Middle frontal gyrus (tissue), 1 donor: ENCODE results near the gene ZNF280A.
"Not testable (repeated sequence)": the region's sequence is repeated elsewhere in the genome, so short reads cannot be mapped to it uniquely, and the experiment has no call there.

Source experiments
- DNase-seq: peaks from one replicate; pipeline ENCODE4 v3.0.0-alpha.2; 2015; ENCODE audit warnings: low spot score; ENCODE audit errors: extremely low spot score

Gene ZNF280A

GRCh38 chr22:22471104-22471503 is 49.0 kb downstream of the ZNF280A start:
- DNase-seq, result not testable (repeated sequence)

DNA sequence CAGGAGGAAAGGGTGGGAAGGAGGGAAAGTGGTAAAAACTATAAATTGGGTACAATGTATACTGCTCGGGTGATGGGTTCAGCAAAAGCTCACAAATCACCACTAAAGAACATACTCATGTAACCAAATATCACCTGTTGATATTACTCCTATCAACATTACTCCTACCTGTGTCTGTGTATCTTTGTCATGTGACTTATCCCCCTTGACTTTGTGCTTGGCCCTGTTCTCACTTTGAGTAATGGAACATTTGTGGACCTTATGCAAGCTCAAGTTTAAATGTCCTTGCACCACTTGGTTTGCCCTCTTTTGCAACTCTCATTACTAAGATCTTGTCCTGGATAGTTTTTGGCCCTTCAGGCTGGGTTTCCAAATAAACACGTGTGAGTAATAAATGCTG is 50.5 kb downstream of the ZNF280A start:
- DNase-seq, result no peak

- DNase-seq, result not testable (repeated sequence)
Measured at GRCh38 chr22:22468794-22469469, 51.1 kb downstream of the ZNF280A start.

DNA sequence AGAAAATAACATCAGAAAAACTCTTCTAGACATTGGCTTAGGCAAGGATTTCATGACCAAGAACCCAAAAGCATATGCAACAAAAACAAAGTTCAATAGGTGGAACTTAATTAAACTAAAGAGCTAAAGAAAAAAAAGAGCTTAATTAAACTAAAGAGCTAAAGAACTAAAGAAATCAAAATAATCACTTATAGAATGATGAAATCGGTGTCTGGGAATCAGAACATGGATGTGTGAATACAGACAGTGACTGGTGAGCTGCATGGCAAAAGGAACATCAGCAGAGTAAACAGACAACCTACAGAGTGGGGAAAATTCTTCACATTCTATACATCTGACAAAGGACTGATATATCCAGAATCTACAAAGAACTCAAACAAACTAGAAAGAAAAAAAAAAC is 53.0 kb downstream of the ZNF280A start:
- no peak for DNase-seq

- DNase-seq, result no peak
Measured at GRCh38 chr22:22465782-22466181, 54.3 kb downstream of the ZNF280A start.

GRCh38 chr22:22465094-22465602 is 54.9 kb downstream of the ZNF280A start:
- no peak for DNase-seq

DNA sequence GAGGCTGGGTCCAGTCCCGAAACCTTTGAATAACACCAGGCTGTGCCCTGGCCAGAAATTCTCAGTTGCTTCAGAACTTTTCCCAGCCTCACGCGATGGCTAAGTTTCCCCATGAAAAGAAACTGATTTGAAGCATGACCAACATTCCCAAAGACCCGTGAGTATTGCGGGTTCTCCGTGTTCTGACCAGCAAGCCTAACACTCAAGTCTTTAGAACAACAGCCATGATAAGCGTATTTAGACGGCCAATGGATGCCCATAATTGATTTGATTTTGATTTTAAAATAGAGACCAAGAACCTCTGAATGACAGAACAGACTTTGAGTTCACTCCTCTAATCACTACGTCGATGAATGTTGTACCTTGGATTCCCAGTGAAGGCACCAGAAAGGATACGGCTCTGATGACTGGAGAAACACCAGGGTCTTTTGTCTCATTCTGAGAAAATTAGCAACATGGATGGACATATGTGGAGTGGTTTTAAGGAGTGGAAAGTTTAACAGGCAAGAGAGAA is 55.5 kb downstream of the ZNF280A start:
- no peak for DNase-seq

- peak; percentile 60 for DNase-seq
Measured at GRCh38 chr22:22463855-22464540, 56.1 kb downstream of the ZNF280A start.
